Small intestine (tissue), 7 donors: ENCODE data around the gene UBL7. TPM values are rescaled to one million over a fixed set of nuclear protein-coding genes. Genes with fewer than 3 reads are reported as not detected.
A peak's percentile ranks its signal among the peaks of the same experiment; 100 is the strongest.
"Not testable (repeated sequence)": the region's sequence is repeated elsewhere in the genome, so short reads cannot be mapped to it uniquely, and the experiment has no call there.

Source experiments
- DNase-seq, 2 donors: peaks; one replicate each; pipeline versions ENCODE4 v3.0.0 to v3.0.0-alpha.2; 2013
- FAIRE-seq: peaks from 2 replicates; lab custom pipeline; 2012; peaks lifted over from hg19 to GRCh38; lab: Jason Lieb, UNC
- H3K27ac ChIP-seq, 3 donors: one replicate each; pipeline ENCODE4 v1.5.1; 2013; ENCODE audit warnings: low read length in 2 of 3, mild to moderate bottlenecking in 2 of 3, control low read depth in 1 of 3, inconsistent platforms in 1 of 3, low read depth in 1 of 3, moderate library complexity in 1 of 3
- H3K27me3 ChIP-seq, 3 donors: one replicate each; pipeline ENCODE4 v1.6.1; 2013; ENCODE audit warnings: low read length in 3 of 3, inconsistent platforms in 1 of 3; ENCODE audit not compliant: control insufficient read depth in 3 of 3, insufficient read depth in 3 of 3
- H3K36me3 ChIP-seq, 3 donors: one replicate each; pipeline ENCODE4 v1.6.1; 2013; ENCODE audit warnings: low read length in 3 of 3, inconsistent platforms in 1 of 3, low read depth in 1 of 3, mild to moderate bottlenecking in 1 of 3, moderate library complexity in 1 of 3; ENCODE audit not compliant: control insufficient read depth in 3 of 3, insufficient read depth in 2 of 3
- H3K4me1 ChIP-seq, 3 donors: one replicate each; pipeline ENCODE4 v1.6.1; 2013; ENCODE audit warnings: low read length in 2 of 3, inconsistent platforms in 1 of 3, low read depth in 1 of 3, mild to moderate bottlenecking in 1 of 3, moderate library complexity in 1 of 3; ENCODE audit not compliant: control insufficient read depth in 3 of 3, insufficient read depth in 2 of 3
- H3K4me3 ChIP-seq, 3 donors: one replicate each; pipeline ENCODE4 v1.5.1; 2013; ENCODE audit warnings: low read length in 3 of 3, control low read depth in 1 of 3, inconsistent platforms in 1 of 3, low read depth in 1 of 3, mild to moderate bottlenecking in 1 of 3, moderate library complexity in 1 of 3
- H3K9me3 ChIP-seq, 2 donors: one replicate each; pipeline ENCODE4 v1.6.1; 2013; ENCODE audit warnings: low read depth in 1 of 2, low read length in 1 of 2; ENCODE audit not compliant: control insufficient read depth in 2 of 2, insufficient read depth in 1 of 2
- WGBS, 3 donors: extraction: QIAGEN DNeasy Blood & Tissue Kit; methylation state at CpG; one replicate each; pipeline ENCODE4 v1.1.7; 2013; 5-methylcytosine and 5-hydroxymethylcytosine counted together
- polyA plus RNA-seq, 4 donors: library from polyadenylated mRNA; stranded (reverse) in 3 of 4; unstranded in 1 of 4; fragments of 200-250 nt in 3 of 4; fragments of 120-200 nt in 1 of 4; gene quantifications; one replicate each; pipeline versions ENCODE4 v1.2.1 to v1.2.3, GENCODE V29; 2013
- donor health status: healthy with polysubstance abuse.
- donor health status: control.
- donor health status: control.
- donor health status: Bipolar disorder and iron deficiency.
- donor health status: healthy.

Gene UBL7
- polyA plus RNA-seq, 4 donors: 33.3 to 51.7 (median 41.1) TPM

GRCh38 chr15:74460298-74460697, 662 bp downstream of the UBL7 start:
- Histone ChIP-seq H3K36me3 (peaks cover 2 to 22% (median 4%) of the 10 kb centered on the region in 3 donors), H3K4me1 (peaks cover 0 to 9% (median 5%) of the 10 kb centered on the region in 3 donors), H3K27ac (peak overlapping the region; percentile 76 to 87 (median 80)), H3K4me3 (peak overlapping the region; percentile 39 to 92 (median 91)), H3K9me3 (no peaks in the 10 kb centered on the region), H3K27me3 (no peaks in the 10 kb centered on the region)
- 33 to 48% (median 41%) methylated on average over 2 of the region's 2 CpGs for WGBS, 3 donors
- FAIRE-seq (no peak), DNase-seq (no peak)

- not testable (repeated sequence) for DNase-seq, H3K27me3 ChIP-seq, H3K27ac ChIP-seq, FAIRE-seq, H3K4me3 ChIP-seq, H3K9me3 ChIP-seq, H3K4me1 ChIP-seq
- peaks cover 2 to 22% (median 4%) of the 10 kb centered on the region in 3 donors for H3K36me3 ChIP-seq
- 92 to 96% (median 94%) methylated on average over 13 to 14 of the region's 14 CpGs for WGBS, 3 donors
Measured at GRCh38 chr15:74459798-74460197, 1.2 kb downstream of the UBL7 start.

- no peaks in the 10 kb centered on the region for H3K9me3 ChIP-seq
- no peak overlapping the region for H3K27ac ChIP-seq
- H3K4me3 ChIP-seq: no peak overlapping the region
- DNase-seq (no peak), FAIRE-seq (no peak)
- H3K4me1 ChIP-seq: peaks cover 0 to 9% (median 5%) of the 10 kb centered on the region in 3 donors
- peaks cover 4 to 25% (median 4%) of the 10 kb centered on the region in 3 donors for H3K36me3 ChIP-seq
- 93 to 96% (median 95%) methylated on average over 3 of the region's 3 CpGs for WGBS, 3 donors
- no peaks in the 10 kb centered on the region for H3K27me3 ChIP-seq
Measured at GRCh38 chr15:74458473-74458872, 2.5 kb downstream of the UBL7 start.

GRCh38 chr15:74457036-74457435, 3.9 kb downstream of the UBL7 start:
- not testable (repeated sequence) for H3K4me3 ChIP-seq, H3K9me3 ChIP-seq, FAIRE-seq, H3K27ac ChIP-seq, DNase-seq, H3K4me1 ChIP-seq, H3K27me3 ChIP-seq
- 96 to 98% (median 96%) methylated on average over 10 of the region's 10 CpGs for WGBS, 3 donors
- H3K36me3 ChIP-seq: peaks cover 4 to 36% (median 6%) of the 10 kb centered on the region in 3 donors

GRCh38 chr15:74454764-74455500, 6.0 kb downstream of the UBL7 start:
- Histone ChIP-seq H3K27me3 (no peaks in the 10 kb centered on the region), H3K27ac (no peak overlapping the region), H3K4me1 (peaks cover 0 to under 1% (median 0%) of the 10 kb centered on the region in 3 donors), H3K36me3 (peaks cover 4 to 53% (median 11%) of the 10 kb centered on the region in 3 donors), H3K9me3 (no peaks in the 10 kb centered on the region), H3K4me3 (peak overlapping the region in 1 of 3 donors; percentile 18)
- DNase-seq (no peak), FAIRE-seq (no peak)

- Histone ChIP-seq H3K9me3 (no peaks in the 10 kb centered on the region), H3K4me3 (no peak overlapping the region), H3K4me1 (no peaks in the 10 kb centered on the region), H3K27me3 (no peaks in the 10 kb centered on the region), H3K27ac (no peak overlapping the region), H3K36me3 (peaks cover 4 to 61% (median 14%) of the 10 kb centered on the region in 3 donors)
- DNase-seq (no peak), FAIRE-seq (no peak)
- 78 to 90% (median 84%) methylated on average over 13 of the region's 13 CpGs for WGBS, 3 donors
Measured at GRCh38 chr15:74453925-74454763, 6.8 kb downstream of the UBL7 start.

GRCh38 chr15:74451861-74452835, 8.8 kb downstream of the UBL7 start:
- Histone ChIP-seq H3K4me1 (no peaks in the 10 kb centered on the region), H3K4me3 (no peak overlapping the region), H3K36me3 (peaks cover 4 to 72% (median 18%) of the 10 kb centered on the region in 3 donors), H3K27ac (no peak overlapping the region), H3K9me3 (no peaks in the 10 kb centered on the region), H3K27me3 (no peaks in the 10 kb centered on the region)
- no peak for FAIRE-seq
- DNase-seq: no peak
- 88 to 93% (median 93%) methylated on average over 16 of the region's 16 CpGs for WGBS, 3 donors
